ENCODE data around the gene DGKI.

The DGKI gene

GRCh38 chr7:137760111-137760510, 86.7 kb downstream of the DGKI start:
- POLR2A ChIA-PET: no interaction called here
- CTCF ChIA-PET: no interaction called here
- TF ChIP-seq FOXK2 (IDR thresholded peaks at IDR 0.05) (no peak), NFRKB (IDR thresholded peaks at IDR 0.05) (no peak), TARDBP (IDR thresholded peaks at IDR 0.05) (no peak), HDGF (IDR thresholded peaks at IDR 0.05; ENCODE audit: borderline replicate concordance) (no peak), SP1 (IDR thresholded peaks at IDR 0.05) (no peak), PKNOX1 (IDR thresholded peaks at IDR 0.05) (no peak), ARNT (IDR thresholded peaks at IDR 0.05) (no peak), LEF1 (IDR thresholded peaks at IDR 0.05; ENCODE audit: borderline replicate concordance) (no peak), ZNF384 (IDR thresholded peaks at IDR 0.05) (no peak), FOXA1 (IDR thresholded peaks at IDR 0.05) (no peak), BHLHE40 (IDR thresholded peaks at IDR 0.05; ENCODE audit: borderline replicate concordance) (no peak), L3MBTL2 (conservative IDR thresholded peaks at IDR 0.05) (no peak), CTBP1 (IDR thresholded peaks at IDR 0.05; ENCODE audit: borderline replicate concordance) (no peak), SUZ12 (IDR thresholded peaks at IDR 0.05) (no peak), ELF4 (IDR thresholded peaks at IDR 0.05) (no peak), FOXM1 (IDR thresholded peaks at IDR 0.05; ENCODE audit: borderline replicate concordance) (no peak)
- no peak for DNase-seq (ENCODE audit: extremely low spot score)

GRCh38 chr7:137757146-137757925, 89.4 kb downstream of the DGKI start:
- ChIA-PET POLR2A (no interaction called here), CTCF (no interaction called here)
- no peak for TF ChIP-seq HDGF (IDR thresholded peaks at IDR 0.05; ENCODE audit: borderline replicate concordance)
- TF ChIP-seq ARNT (IDR thresholded peaks at IDR 0.05): no peak
- no peak for TF ChIP-seq SUZ12 (IDR thresholded peaks at IDR 0.05)
- no peak for TF ChIP-seq CTBP1 (IDR thresholded peaks at IDR 0.05; ENCODE audit: borderline replicate concordance)
- no peak for TF ChIP-seq PKNOX1 (IDR thresholded peaks at IDR 0.05)
- no peak for TF ChIP-seq BHLHE40 (IDR thresholded peaks at IDR 0.05; ENCODE audit: borderline replicate concordance)
- TF ChIP-seq FOXA1 (IDR thresholded peaks at IDR 0.05): no peak
- TF ChIP-seq TARDBP (IDR thresholded peaks at IDR 0.05): no peak
- TF ChIP-seq NFRKB (IDR thresholded peaks at IDR 0.05): no peak
- no peak for DNase-seq (ENCODE audit: extremely low spot score)

GRCh38 chr7:137755846-137756651, 90.7 kb downstream of the DGKI start:
- TF ChIP-seq PKNOX1 (IDR thresholded peaks at IDR 0.05) (no peak), FOXA1 (IDR thresholded peaks at IDR 0.05) (no peak), ZNF384 (IDR thresholded peaks at IDR 0.05) (no peak), L3MBTL2 (conservative IDR thresholded peaks at IDR 0.05) (no peak)
- ChIA-PET POLR2A (no interaction called here), CTCF (no interaction called here)
- DNase-seq (ENCODE audit: extremely low spot score): no peak

GRCh38 chr7:137755427-137755826, 91.3 kb downstream of the DGKI start:
- ChIA-PET CTCF (no interaction called here), POLR2A (no interaction called here)
- TF ChIP-seq LEF1 (IDR thresholded peaks at IDR 0.05; ENCODE audit: borderline replicate concordance): no peak
- no peak for TF ChIP-seq BHLHE40 (IDR thresholded peaks at IDR 0.05; ENCODE audit: borderline replicate concordance)
- TF ChIP-seq ARNT (IDR thresholded peaks at IDR 0.05): no peak
- no peak for TF ChIP-seq TARDBP (IDR thresholded peaks at IDR 0.05)
- no peak for TF ChIP-seq NFRKB (IDR thresholded peaks at IDR 0.05)
- no peak for TF ChIP-seq L3MBTL2 (conservative IDR thresholded peaks at IDR 0.05)
- no peak for TF ChIP-seq FOXM1 (IDR thresholded peaks at IDR 0.05; ENCODE audit: borderline replicate concordance)
- TF ChIP-seq ZNF384 (IDR thresholded peaks at IDR 0.05): no peak
- no peak for TF ChIP-seq FOXK2 (IDR thresholded peaks at IDR 0.05)
- TF ChIP-seq PKNOX1 (IDR thresholded peaks at IDR 0.05): no peak
- no peak for TF ChIP-seq HDGF (IDR thresholded peaks at IDR 0.05; ENCODE audit: borderline replicate concordance)
- no peak for TF ChIP-seq FOXA1 (IDR thresholded peaks at IDR 0.05)
- no peak for TF ChIP-seq SP1 (IDR thresholded peaks at IDR 0.05)
- no peak for TF ChIP-seq CTBP1 (IDR thresholded peaks at IDR 0.05; ENCODE audit: borderline replicate concordance)
- no peak for TF ChIP-seq SUZ12 (IDR thresholded peaks at IDR 0.05)
- TF ChIP-seq ELF4 (IDR thresholded peaks at IDR 0.05): no peak
- no peak for DNase-seq (ENCODE audit: extremely low spot score)

- TF ChIP-seq FOXK2 (IDR thresholded peaks at IDR 0.05): no peak
- CTCF ChIA-PET: no interaction called here
- POLR2A ChIA-PET: no interaction called here
- DNase-seq (ENCODE audit: extremely low spot score): no peak
Measured at GRCh38 chr7:137753948-137754851, 92.6 kb downstream of the DGKI start.
